IMR-90 (cell line): ENCODE results near the gene CDKN2D. TPM values are rescaled to one million over a fixed set of nuclear protein-coding genes. Genes with fewer than 3 reads are reported as not detected.

Experiments used
- ATAC-seq: fragments of 200-7000 bp; cut with Tn5 transposase; 2 replicates; pipeline ENCODE4 v1.9.1; 2020; ENCODE audit warnings: low read depth, mild to moderate bottlenecking, moderate library complexity
- BruUV-seq: library from RNA; stranded (reverse); fragments of 400-500 nt; replicated peaks from 2 replicates; lab custom pipeline; 2021; lab: Mats Ljungman, UMichigan
- CTCF ChIA-PET: fragments of 300-600 bp; formaldehyde crosslinking; extraction: SDS; loops from one replicate; lab custom pipeline; 2021; ENCODE audit warnings: antibody characterized with exemption; lab: Yijun Ruan, JAX
- POLR2A ChIA-PET: fragments of 300-600 bp; sonication (Branson Sonifier 250); formaldehyde crosslinking; loops from one replicate; lab custom pipeline; 2022; ENCODE audit warnings: antibody characterized with exemption; ENCODE audit not compliant: unreplicated experiment; lab: Charles Lee
- DNase-seq: peaks from one replicate; pipeline ENCODE4 v3.0.0; 2013
- H2AFZ ChIP-seq: replicated peaks from 2 replicates; pipeline ENCODE3; 2013; ENCODE audit warnings: low read length, mild to moderate bottlenecking; ENCODE audit not compliant: poor library complexity
- H2AK5ac ChIP-seq: 2 replicates; pipeline ENCODE4 v1.6.1; 2013; ENCODE audit warnings: low read depth, low read length, inconsistent platforms
- H2AK9ac ChIP-seq: replicated peaks from 2 replicates; pipeline ENCODE3; 2013; ENCODE audit warnings: mild to moderate bottlenecking, low read depth, low read length, moderate library complexity; ENCODE audit not compliant: poor library complexity
- H2BK120ac ChIP-seq: 2 replicates; pipeline ENCODE4 v1.6.1; 2013; ENCODE audit warnings: low read depth, low read length, inconsistent platforms
- H2BK15ac ChIP-seq: 3 replicates; pipeline ENCODE4 v1.6.1; 2013; ENCODE audit warnings: low read depth, low read length, inconsistent platforms
- H2BK20ac ChIP-seq: 2 replicates; pipeline ENCODE4 v1.6.1; 2013; ENCODE audit warnings: low read depth, mild to moderate bottlenecking, inconsistent platforms, low read length, moderate library complexity
- H2BK5ac ChIP-seq: 2 replicates; pipeline ENCODE4 v1.6.1; 2013; ENCODE audit warnings: mild to moderate bottlenecking, low read depth, low read length, inconsistent platforms; ENCODE audit not compliant: poor library complexity, severe bottlenecking
- H3K14ac ChIP-seq: replicated peaks from 2 replicates; pipeline ENCODE4 v1.6.1; 2013; ENCODE audit warnings: low read depth, low read length, inconsistent platforms
- H3K18ac ChIP-seq: 2 replicates; pipeline ENCODE4 v1.6.1; 2013; ENCODE audit warnings: low read depth, low read length, control low read depth
- H3K23ac ChIP-seq: 2 replicates; pipeline ENCODE4 v1.6.1; 2013; ENCODE audit warnings: low read depth, low read length, inconsistent platforms
- H3K27ac ChIP-seq: 2 replicates; pipeline ENCODE4 v1.5.1; 2013; ENCODE audit warnings: mild to moderate bottlenecking, control low read depth, low read length; ENCODE audit not compliant: insufficient read depth
- H3K27me3 ChIP-seq: 2 replicates; pipeline ENCODE4 v1.6.1; 2013; ENCODE audit warnings: low read length; ENCODE audit not compliant: control insufficient read depth, insufficient read depth
- H3K36me3 ChIP-seq: 2 replicates; pipeline ENCODE4 v1.6.1; 2013; ENCODE audit warnings: low read length, mixed read lengths; ENCODE audit not compliant: control insufficient read depth, insufficient read depth
- H3K4ac ChIP-seq: 2 replicates; pipeline ENCODE4 v1.6.1; 2013; ENCODE audit warnings: low read depth, low read length, inconsistent platforms
- H3K4me1 ChIP-seq: 2 replicates; pipeline ENCODE4 v1.6.1; 2013; ENCODE audit warnings: low read length, mixed read lengths; ENCODE audit not compliant: control insufficient read depth, insufficient read depth
- H3K4me2 ChIP-seq: 2 replicates; pipeline ENCODE4 v1.6.1; 2013; ENCODE audit warnings: low read depth, mild to moderate bottlenecking, control low read depth, low read length, moderate library complexity
- H3K4me3 ChIP-seq: 2 replicates; pipeline ENCODE4 v1.5.1; 2013; ENCODE audit warnings: low read depth, mild to moderate bottlenecking, control low read depth, low read length, moderate library complexity; ENCODE audit not compliant: insufficient read depth
- H3K56ac ChIP-seq: 2 replicates; pipeline ENCODE4 v1.6.1; 2013; ENCODE audit warnings: low read length, inconsistent platforms; ENCODE audit not compliant: insufficient read depth; ENCODE audit errors: extremely low read depth
- H3K79me1 ChIP-seq, 2 experiments: 2 replicates each; pipeline ENCODE4 v1.6.1; 2013; ENCODE audit warnings: low read length in 2 of 2, inconsistent platforms in 1 of 2, low read depth in 1 of 2
- H3K9ac ChIP-seq: 2 replicates; pipeline ENCODE4 v1.6.1; 2013; ENCODE audit warnings: low read depth, low read length, control low read depth
- H3K9me1 ChIP-seq: 2 replicates; pipeline ENCODE4 v1.6.1; 2013; ENCODE audit warnings: low read length, inconsistent platforms; ENCODE audit not compliant: insufficient read depth
- H3K9me3 ChIP-seq: 2 replicates; pipeline ENCODE4 v1.6.1; 2013; ENCODE audit warnings: low read length; ENCODE audit not compliant: control insufficient read depth, insufficient read depth
- H4K20me1 ChIP-seq: 2 replicates; pipeline ENCODE4 v1.6.1; 2013; ENCODE audit warnings: low read length, inconsistent platforms; ENCODE audit not compliant: insufficient read depth
- H4K5ac ChIP-seq: 2 replicates; pipeline ENCODE4 v1.6.1; 2013; ENCODE audit warnings: mild to moderate bottlenecking, low read depth, low read length, control low read depth
- H4K8ac ChIP-seq, 2 experiments: 2 replicates each; pipeline ENCODE4 v1.6.1; 2013; ENCODE audit warnings: low read depth in 2 of 2, low read length in 2 of 2, control low read depth in 1 of 2, inconsistent platforms in 1 of 2
- H4K91ac ChIP-seq: 2 replicates; pipeline ENCODE4 v1.6.1; 2013; ENCODE audit warnings: low read depth, low read length, inconsistent platforms; ENCODE audit not compliant: insufficient read depth
- BHLHE40 ChIP-seq: fragments of 150-350 bp; IDR thresholded peaks from 2 replicates; pipeline ENCODE4 v1.6.1; 2016; ENCODE audit warnings: mild to moderate bottlenecking, low read depth, low read length
- CEBPB ChIP-seq: IDR thresholded peaks from 2 replicates; pipeline ENCODE4 v1.6.1; 2012; ENCODE audit warnings: low read depth, low read length, improper control_type of control experiment
- CHD1 ChIP-seq: IDR thresholded peaks from 2 replicates; pipeline ENCODE4 v1.6.1; 2012; ENCODE audit warnings: low read depth, low read length, improper control_type of control experiment
- FOS ChIP-seq: fragments of 150-350 bp; IDR thresholded peaks from 2 replicates; pipeline ENCODE4 v1.6.1; 2016; ENCODE audit warnings: low read depth, low read length
- MAFK ChIP-seq: IDR thresholded peaks from 2 replicates; pipeline ENCODE4 v1.6.1; 2012; ENCODE audit warnings: low read depth, low read length, improper control_type of control experiment
- MAZ ChIP-seq: IDR thresholded peaks from 2 replicates; pipeline ENCODE4 v1.6.1; 2012; ENCODE audit warnings: low read depth, mild to moderate bottlenecking, low read length, improper control_type of control experiment, moderate library complexity, borderline replicate concordance
- MXI1 ChIP-seq: IDR thresholded peaks from 2 replicates; pipeline ENCODE4 v1.6.1; 2012; ENCODE audit warnings: low read depth, mild to moderate bottlenecking, low read length, moderate library complexity, borderline replicate concordance
- NFE2L2 ChIP-seq: fragments of 150-350 bp; IDR thresholded peaks from 2 replicates; pipeline ENCODE4 v1.6.1; 2016; ENCODE audit warnings: low read depth, mild to moderate bottlenecking, low read length
- POLR2A ChIP-seq: IDR thresholded peaks from 2 replicates; pipeline ENCODE4 v1.6.1; 2012; ENCODE audit warnings: mild to moderate bottlenecking, low read depth, low read length
- RCOR1 ChIP-seq: IDR thresholded peaks from 2 replicates; pipeline ENCODE4 v1.6.1; 2012; ENCODE audit warnings: mild to moderate bottlenecking, low read length, improper control_type of control experiment; ENCODE audit not compliant: insufficient replicate concordance
- RFX5 ChIP-seq: IDR thresholded peaks from 2 replicates; pipeline ENCODE4 v1.8.0; 2012; ENCODE audit warnings: low read depth, mild to moderate bottlenecking, low read length, moderate library complexity
- SMC3 ChIP-seq: fragments of 150-350 bp; IDR thresholded peaks from 2 replicates; pipeline ENCODE4 v1.6.1; 2016; ENCODE audit warnings: low read depth, mild to moderate bottlenecking, antibody characterized with exemption, low read length, moderate library complexity
- WGBS, 2 experiments: methylation state at CpG; one replicate each; pipeline versions ENCODE4 v1.1.5 to v1.1.7; 2013; ENCODE audit warnings: missing lambda C conversion rate in 2 of 2; ENCODE audit not compliant: insufficient read length in 1 of 2; ENCODE audit errors: extremely low coverage in 2 of 2; 5-methylcytosine and 5-hydroxymethylcytosine counted together
- dilution Hi-C: fragments of 300-500 bp; cut with HindIII; formaldehyde crosslinking; loops from one replicate; pipeline ENCODE4 v1.14.3; 2018; ENCODE audit warnings: low sequenced_read_pairs; ENCODE audit not compliant: unreplicated experiment
- in situ Hi-C: fragments of 300-500 bp; cut with MboI; formaldehyde crosslinking; loops from 3 replicates; pipeline ENCODE4 v1.14.3; 2019; ENCODE audit warnings: low sequenced_read_pairs, inconsistent platforms, mixed read lengths
- intact Hi-C: fragments of 100-400 bp; cut with micrococcal nuclease; formaldehyde crosslinking; loops from 2 replicates; pipeline ENCODE4 v1.10.0; 2022
- polyA plus RNA-seq, 3 experiments: library from polyadenylated mRNA; depleted of rRNA; stranded (reverse); fragments of >200 nt; gene quantifications; 2 replicates each; pipeline ENCODE4 v1.2.3, GENCODE V29; 2012; ENCODE audit warnings: low replicate concordance in 1 of 3
- total RNA-seq: library from RNA; depleted of rRNA; stranded (reverse); fragments of >200 nt; gene quantifications from 2 replicates; pipeline ENCODE4 v1.2.3, GENCODE V29; 2012
- TF ChIP-seq, protein P1 (sequence below): fragments of 150-350 bp; IDR thresholded peaks from 2 replicates; pipeline ENCODE4 v1.6.1; 2016; ENCODE audit warnings: low read depth, mild to moderate bottlenecking, low read length, moderate library complexity, borderline replicate concordance
- TF ChIP-seq, protein P2 (sequence below): fragments of 150-350 bp; IDR thresholded peaks from 2 replicates; pipeline ENCODE4 v1.6.1; 2017; ENCODE audit warnings: mild to moderate bottlenecking, antibody characterized with exemption, low read length, low read depth
- TF ChIP-seq, protein P3 (sequence below): conservative IDR thresholded peaks from 2 replicates; pipeline ENCODE4 v1.5.1; 2012; ENCODE audit warnings: mild to moderate bottlenecking, low read depth, low read length, improper control_type of control experiment

The CDKN2D gene
- total and polyA plus RNA-seq, 2 of the 4 experiments (the other 2 are of a cell fraction), result 3.6 to 8.5 TPM

DNA sequence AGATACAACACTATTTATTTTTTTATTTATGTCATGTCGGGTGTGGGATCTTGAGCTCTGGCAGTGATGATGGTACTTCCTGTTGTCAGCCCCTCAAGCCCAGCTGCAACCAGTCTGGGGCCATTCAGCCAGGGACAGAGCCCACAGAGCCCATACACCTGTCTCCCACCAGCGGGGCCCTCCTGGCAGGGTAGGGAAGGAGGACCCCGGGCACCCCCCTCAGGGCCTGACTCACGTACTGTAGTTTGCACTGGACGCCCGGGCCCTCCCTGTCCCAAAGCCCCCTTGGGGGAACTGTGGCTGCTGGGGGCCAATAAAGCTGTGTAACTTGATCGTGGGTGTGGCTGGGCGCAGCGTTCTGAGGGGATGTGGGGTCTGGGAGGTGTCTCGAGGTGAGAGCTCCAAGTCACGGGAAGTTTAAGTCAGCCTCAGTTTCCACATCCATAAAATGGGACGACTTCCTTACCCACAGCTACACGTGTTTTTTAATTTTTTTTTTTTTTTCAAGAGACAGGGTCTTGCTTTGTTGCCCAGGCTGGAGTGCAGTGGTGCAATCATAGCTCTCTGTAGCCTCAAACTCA, 15.6 kb downstream of the CDKN2D start:
- BruUV-seq, result TSS peak; percentile 92
- Histone ChIP-seq H3K23ac (no peak overlapping the region), H2BK15ac (no peak overlapping the region), H2BK5ac (no peak overlapping the region), H2AK5ac (no peak overlapping the region), H2AK9ac (no peak overlapping the region), H3K27me3 (no peaks in the 10 kb centered on the region), H3K4ac (no peak overlapping the region), H3K79me1 (peaks cover 7 to 12% of the 10 kb centered on the region in 2 experiments; a peak in 2 of 4 replicates), H4K8ac (no peak overlapping the region), H3K9me3 (no peaks in the 10 kb centered on the region), H3K56ac (no peak overlapping the region), H2AFZ (no peak overlapping the region), H4K5ac (no peak overlapping the region), H3K4me1 (no peaks in the 10 kb centered on the region), H4K20me1 (peaks cover 8% of the 10 kb centered on the region; the same call in 1 of the 2 replicates), H2BK120ac (no peak overlapping the region), H4K91ac (no peak overlapping the region), H3K9me1 (no peaks in the 10 kb centered on the region), H3K27ac (no peak overlapping the region), H3K36me3 (peaks cover 74% of the 10 kb centered on the region), H3K4me3 (no peak overlapping the region), H3K18ac (no peak overlapping the region), H3K14ac (no peak overlapping the region), H3K9ac (no peak overlapping the region), H2BK20ac (no peak overlapping the region), H3K4me2 (no peak overlapping the region)
- dilution Hi-C loops, result no loop called here
- DNase-seq (no peak), ATAC-seq (no peak)
- intact Hi-C loops, result no loop called here
- ChIA-PET POLR2A (no interaction called here), CTCF (no interaction called here)
- no CpG with 5 or more reads among the region's 13 CpGs for WGBS, 2 experiments
- in situ Hi-C loops, result no loop called here
- no peak for TF ChIP-seq MAZ
- TF ChIP-seq BHLHE40, result no peak
- no peak for TF ChIP-seq POLR2A
- no peak for TF ChIP-seq MXI1
- TF ChIP-seq RFX5, result no peak
- TF ChIP-seq, protein P1, sequence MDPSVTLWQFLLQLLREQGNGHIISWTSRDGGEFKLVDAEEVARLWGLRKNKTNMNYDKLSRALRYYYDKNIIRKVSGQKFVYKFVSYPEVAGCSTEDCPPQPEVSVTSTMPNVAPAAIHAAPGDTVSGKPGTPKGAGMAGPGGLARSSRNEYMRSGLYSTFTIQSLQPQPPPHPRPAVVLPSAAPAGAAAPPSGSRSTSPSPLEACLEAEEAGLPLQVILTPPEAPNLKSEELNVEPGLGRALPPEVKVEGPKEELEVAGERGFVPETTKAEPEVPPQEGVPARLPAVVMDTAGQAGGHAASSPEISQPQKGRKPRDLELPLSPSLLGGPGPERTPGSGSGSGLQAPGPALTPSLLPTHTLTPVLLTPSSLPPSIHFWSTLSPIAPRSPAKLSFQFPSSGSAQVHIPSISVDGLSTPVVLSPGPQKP, result no peak
- no peak for TF ChIP-seq CEBPB
- TF ChIP-seq, protein P2, sequence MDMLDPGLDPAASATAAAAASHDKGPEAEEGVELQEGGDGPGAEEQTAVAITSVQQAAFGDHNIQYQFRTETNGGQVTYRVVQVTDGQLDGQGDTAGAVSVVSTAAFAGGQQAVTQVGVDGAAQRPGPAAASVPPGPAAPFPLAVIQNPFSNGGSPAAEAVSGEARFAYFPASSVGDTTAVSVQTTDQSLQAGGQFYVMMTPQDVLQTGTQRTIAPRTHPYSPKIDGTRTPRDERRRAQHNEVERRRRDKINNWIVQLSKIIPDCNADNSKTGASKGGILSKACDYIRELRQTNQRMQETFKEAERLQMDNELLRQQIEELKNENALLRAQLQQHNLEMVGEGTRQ, result no peak
- no peak for TF ChIP-seq RCOR1
- TF ChIP-seq, protein P3, sequence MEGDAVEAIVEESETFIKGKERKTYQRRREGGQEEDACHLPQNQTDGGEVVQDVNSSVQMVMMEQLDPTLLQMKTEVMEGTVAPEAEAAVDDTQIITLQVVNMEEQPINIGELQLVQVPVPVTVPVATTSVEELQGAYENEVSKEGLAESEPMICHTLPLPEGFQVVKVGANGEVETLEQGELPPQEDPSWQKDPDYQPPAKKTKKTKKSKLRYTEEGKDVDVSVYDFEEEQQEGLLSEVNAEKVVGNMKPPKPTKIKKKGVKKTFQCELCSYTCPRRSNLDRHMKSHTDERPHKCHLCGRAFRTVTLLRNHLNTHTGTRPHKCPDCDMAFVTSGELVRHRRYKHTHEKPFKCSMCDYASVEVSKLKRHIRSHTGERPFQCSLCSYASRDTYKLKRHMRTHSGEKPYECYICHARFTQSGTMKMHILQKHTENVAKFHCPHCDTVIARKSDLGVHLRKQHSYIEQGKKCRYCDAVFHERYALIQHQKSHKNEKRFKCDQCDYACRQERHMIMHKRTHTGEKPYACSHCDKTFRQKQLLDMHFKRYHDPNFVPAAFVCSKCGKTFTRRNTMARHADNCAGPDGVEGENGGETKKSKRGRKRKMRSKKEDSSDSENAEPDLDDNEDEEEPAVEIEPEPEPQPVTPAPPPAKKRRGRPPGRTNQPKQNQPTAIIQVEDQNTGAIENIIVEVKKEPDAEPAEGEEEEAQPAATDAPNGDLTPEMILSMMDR, result no peak
- TF ChIP-seq FOS, result no peak
- TF ChIP-seq NFE2L2, result no peak
- TF ChIP-seq CHD1, result no peak
- no peak for TF ChIP-seq MAFK
- TF ChIP-seq SMC3, result no peak
